T47D (cell line): ENCODE data around the gene TRIM61.
"Not testable (repeated sequence)": the region's sequence is repeated elsewhere in the genome, so short reads cannot be mapped to it uniquely, and the experiment has no call there.

Experiments used
- DNase-seq, 2 experiments: peaks; one replicate each; pipeline versions ENCODE4 v3.0.0 to v3.0.0-alpha.2; 2011 to 2012; ENCODE audit warnings: low read depth in 1 of 2, low spot score in 1 of 2
- JUND ChIP-seq: IDR thresholded peaks from 2 replicates; pipeline ENCODE4 v1.6.1; 2012; ENCODE audit warnings: low read depth
- in situ Hi-C: cut with HindIII; loops from 2 replicates; pipeline ENCODE4 v1.10.0; 2016; ENCODE audit warnings: low sequenced_read_pairs, low pct_unique_long_range_greater_than_20kb

TRIM61 gene

GRCh38 chr4:164977243-164978164, at the start of gene TRIM61:
Gene TRIM61 (minus strand): TSS chr4:164977657. CDS start chr4:164970002, 7,655 bp downstream.
- in situ Hi-C loops, result no loop called here
- no peak for TF ChIP-seq JUND
- no peak for DNase-seq

DNA sequence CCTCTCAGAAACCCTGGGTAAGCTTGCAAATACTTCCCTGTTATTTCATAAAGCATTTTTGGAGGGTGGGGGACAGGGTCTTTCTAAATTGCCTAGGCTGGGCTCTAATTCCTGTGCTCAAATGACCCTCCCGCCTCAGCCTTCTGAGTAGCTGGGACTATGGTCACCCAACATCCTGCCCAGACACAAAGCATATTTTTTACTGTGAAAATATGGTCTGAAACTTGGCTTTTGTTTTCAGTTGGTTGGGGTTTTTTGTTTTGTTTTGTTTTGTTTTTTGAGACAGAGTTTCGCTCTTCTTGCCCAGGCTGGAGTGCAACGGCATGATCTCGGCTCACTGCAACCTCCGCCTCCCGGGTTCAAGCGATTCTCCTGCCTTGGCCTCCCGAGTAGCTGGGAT, 48.3 kb upstream of the TRIM61 start:
- in situ Hi-C loops, DNase-seq: not testable (repeated sequence)

DNA sequence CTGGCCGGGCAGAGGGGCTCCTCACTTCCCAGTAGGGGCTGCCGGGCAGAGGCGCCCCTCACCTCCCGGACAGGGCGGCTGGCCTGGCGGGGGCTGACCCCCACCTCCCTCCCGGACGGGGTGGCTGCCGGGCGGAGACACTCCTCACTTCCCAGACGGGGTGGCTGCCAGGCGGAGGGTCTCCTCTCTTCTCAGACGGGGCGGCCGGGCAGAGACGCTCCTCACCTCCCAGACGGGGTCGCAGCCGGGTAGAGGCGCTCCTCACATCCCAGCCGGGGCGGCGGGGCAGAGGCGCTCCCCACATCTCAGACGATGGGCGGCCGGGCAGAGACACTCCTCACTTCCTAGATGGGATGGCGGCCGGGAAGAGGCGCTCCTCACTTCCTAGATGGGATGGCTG, 42.5 kb upstream of the TRIM61 start:
- DNase-seq, in situ Hi-C loops: not testable (repeated sequence)

GRCh38 chr4:165016971-165017370, 39.5 kb upstream of the TRIM61 start:
- TF ChIP-seq JUND, result no peak
- DNase-seq, result peak in 1 of 2 experiments; percentile 26
- in situ Hi-C loops, result no loop called here

GRCh38 chr4:165013691-165014090, 36.2 kb upstream of the TRIM61 start:
- TF ChIP-seq JUND, result no peak
- in situ Hi-C loops, result no loop called here

DNA sequence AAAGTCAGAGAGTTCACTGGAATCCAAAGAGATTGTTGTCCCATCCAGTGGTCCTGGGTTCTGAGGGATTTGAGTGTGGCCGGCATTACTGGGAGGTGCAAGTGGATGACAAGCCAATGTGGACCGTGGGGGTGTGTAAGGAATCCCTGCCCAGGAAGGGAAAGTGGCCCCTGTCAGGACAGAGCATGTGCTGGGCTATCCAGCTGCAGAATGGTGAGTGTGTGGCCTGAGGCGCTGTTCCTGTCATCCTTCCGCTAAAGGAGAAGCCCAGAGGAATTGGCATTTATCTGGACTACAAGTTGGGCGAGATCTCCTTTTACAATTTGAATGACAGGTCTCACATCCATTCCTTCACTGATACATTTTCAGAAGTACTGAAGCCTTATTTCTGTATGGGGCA, 33.9 kb upstream of the TRIM61 start:
- in situ Hi-C loops, result no loop called here
- TF ChIP-seq JUND, result no peak
- no peak for DNase-seq

More at GRCh38 chr4:165013691-165014090, 36.2 kb upstream of the TRIM61 start:
- no peak for DNase-seq

- no peak for DNase-seq
- in situ Hi-C loops, result no loop called here
- no peak for TF ChIP-seq JUND
Measured at GRCh38 chr4:165010991-165011390, 33.5 kb upstream of the TRIM61 start.

- no peak for DNase-seq
- in situ Hi-C loops, result no loop called here
- no peak for TF ChIP-seq JUND
Measured at GRCh38 chr4:165010487-165010886, 33.0 kb upstream of the TRIM61 start.

- TF ChIP-seq JUND, result no peak
- no peak for DNase-seq
- in situ Hi-C loops, result no loop called here
Measured at GRCh38 chr4:165009493-165010227, 32.2 kb upstream of the TRIM61 start.

DNA sequence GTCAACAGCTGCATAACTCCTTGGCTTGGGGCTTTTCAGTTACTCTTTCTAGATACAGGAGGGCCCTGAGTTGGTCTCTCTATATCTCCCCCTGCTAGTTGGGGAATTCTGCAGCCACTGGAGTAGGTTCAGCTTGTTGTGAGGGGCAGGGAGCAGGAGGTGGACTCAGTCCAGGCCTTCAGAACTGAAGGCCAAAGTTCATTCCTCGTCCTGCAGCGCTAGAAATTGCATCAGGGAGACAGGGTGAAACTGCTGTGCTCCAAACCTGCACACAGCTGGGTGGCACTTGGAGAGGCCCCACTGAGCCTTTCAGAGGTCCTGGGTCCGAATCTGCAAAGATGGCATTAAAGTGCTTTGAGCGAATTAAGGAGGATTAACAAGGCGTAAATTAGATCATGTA, 29.4 kb upstream of the TRIM61 start:
- in situ Hi-C loops, result no loop called here
- no peak for TF ChIP-seq JUND
- DNase-seq, result no peak

- TF ChIP-seq JUND, result no peak
- in situ Hi-C loops, result no loop called here
- DNase-seq, result no peak
Measured at GRCh38 chr4:165006456-165006855, 29.0 kb upstream of the TRIM61 start.

DNA sequence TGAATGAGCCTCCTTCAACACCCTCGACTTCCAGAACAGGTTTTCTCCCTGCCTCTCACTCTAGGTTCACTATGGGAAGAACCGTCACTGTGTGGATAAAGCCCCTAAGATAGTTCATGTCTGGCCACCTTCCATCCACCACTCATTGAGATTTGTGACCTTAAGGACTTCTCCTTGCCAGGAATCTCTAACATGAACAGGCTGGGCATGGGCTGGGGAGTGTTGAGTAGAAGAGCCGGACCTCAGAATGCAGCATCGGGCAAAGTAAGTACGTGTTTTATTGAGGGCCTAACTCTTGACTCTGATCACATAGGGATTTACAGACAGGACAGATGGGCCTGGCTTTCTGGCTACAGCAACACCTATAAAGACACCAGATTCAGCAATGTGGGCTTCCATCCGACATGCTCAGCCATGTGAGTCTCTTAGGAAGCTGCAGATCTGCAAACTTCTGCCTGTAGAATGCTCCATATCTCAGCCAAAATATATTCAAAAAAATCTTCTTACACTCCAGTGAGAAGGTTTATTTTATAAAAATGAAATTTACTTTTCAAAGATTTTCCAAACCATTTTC, 28.0 kb upstream of the TRIM61 start:
- in situ Hi-C loops, result no loop called here
- no peak for DNase-seq
- TF ChIP-seq JUND, result no peak

DNA sequence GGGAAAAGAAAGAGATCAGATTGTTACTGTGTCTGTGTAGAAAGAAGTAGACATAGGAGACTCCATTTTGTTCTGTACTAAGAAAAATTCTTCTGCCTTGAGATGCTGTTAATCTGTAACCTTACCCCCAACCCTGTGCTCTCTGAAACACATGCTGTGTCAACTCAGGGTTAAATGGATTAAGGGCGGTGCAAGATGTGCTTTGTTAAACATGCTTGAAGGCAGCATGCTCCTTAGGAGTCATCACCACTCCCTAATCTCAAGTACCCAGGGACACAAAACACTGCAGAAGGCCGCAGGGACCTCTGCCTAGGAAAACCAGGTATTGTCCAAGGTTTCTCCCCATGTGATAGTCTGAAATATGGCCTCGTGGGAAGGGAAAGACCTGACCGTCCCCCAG, 24.5 kb upstream of the TRIM61 start:
- DNase-seq, in situ Hi-C loops: not testable (repeated sequence)

- DNase-seq, in situ Hi-C loops: not testable (repeated sequence)
Measured at GRCh38 chr4:164998526-164999080, 21.1 kb upstream of the TRIM61 start.
